Breast epithelium (tissue), 3 donors: ENCODE data around the gene CCBE1.

Experiments used
- POLR2A ChIP-seq: fragments of 450-650 bp; IDR thresholded peaks from one replicate; pipeline ENCODE4 v1.6.1; 2016; ENCODE audit warnings: antibody characterized with exemption, mild to moderate bottlenecking, moderate library complexity
- POLR2AphosphoS5 ChIP-seq, 3 donors: sonication (generic); formaldehyde crosslinking; IDR thresholded peaks; one replicate each; pipeline ENCODE4 v1.6.1; 2017; ENCODE audit warnings: antibody characterized with exemption in 3 of 3
- TF ChIP-seq, protein P1 (sequence below), 3 donors: fragments of 450-650 bp; IDR thresholded peaks; one replicate each; pipeline ENCODE4 v1.5.1; 2016 to 2017; ENCODE audit warnings: antibody characterized with exemption in 3 of 3, mild to moderate bottlenecking in 3 of 3, moderate library complexity in 3 of 3

DNA sequence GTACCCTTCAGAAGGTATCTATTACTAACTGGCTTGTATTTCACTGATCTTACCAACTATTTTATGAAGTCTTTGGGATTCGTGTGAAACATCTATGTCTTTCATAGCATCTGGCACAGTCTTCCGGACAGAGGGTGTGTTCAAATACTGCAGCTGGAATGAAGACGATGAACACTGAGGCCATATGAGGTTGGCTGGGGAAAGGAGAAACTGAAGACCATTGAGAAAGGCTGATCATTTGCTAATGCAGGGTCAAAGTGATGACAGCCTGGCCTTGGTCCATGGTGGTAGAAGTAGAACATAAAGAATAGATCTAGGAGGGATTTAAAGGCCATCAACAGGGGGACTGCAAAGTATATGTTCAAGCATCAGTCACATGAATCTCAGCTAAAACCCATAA, 132.7 kb downstream of the CCBE1 start:
- no peak for TF ChIP-seq POLR2AphosphoS5 (IDR thresholded peaks at IDR 0.05)
- no peak for TF ChIP-seq POLR2A
- TF ChIP-seq, protein P1, sequence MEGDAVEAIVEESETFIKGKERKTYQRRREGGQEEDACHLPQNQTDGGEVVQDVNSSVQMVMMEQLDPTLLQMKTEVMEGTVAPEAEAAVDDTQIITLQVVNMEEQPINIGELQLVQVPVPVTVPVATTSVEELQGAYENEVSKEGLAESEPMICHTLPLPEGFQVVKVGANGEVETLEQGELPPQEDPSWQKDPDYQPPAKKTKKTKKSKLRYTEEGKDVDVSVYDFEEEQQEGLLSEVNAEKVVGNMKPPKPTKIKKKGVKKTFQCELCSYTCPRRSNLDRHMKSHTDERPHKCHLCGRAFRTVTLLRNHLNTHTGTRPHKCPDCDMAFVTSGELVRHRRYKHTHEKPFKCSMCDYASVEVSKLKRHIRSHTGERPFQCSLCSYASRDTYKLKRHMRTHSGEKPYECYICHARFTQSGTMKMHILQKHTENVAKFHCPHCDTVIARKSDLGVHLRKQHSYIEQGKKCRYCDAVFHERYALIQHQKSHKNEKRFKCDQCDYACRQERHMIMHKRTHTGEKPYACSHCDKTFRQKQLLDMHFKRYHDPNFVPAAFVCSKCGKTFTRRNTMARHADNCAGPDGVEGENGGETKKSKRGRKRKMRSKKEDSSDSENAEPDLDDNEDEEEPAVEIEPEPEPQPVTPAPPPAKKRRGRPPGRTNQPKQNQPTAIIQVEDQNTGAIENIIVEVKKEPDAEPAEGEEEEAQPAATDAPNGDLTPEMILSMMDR (IDR thresholded peaks at IDR 0.05) = no peak
